H9 (cell line): ENCODE results near the gene MUC7. TPM values are rescaled to one million over a fixed set of nuclear protein-coding genes. Genes with fewer than 3 reads are reported as not detected.

ENCODE experiments used
- DNase-seq: peaks from one replicate; pipeline ENCODE4 v3.0.0-alpha.2; 2017
- H2AFZ ChIP-seq: one replicate; pipeline ENCODE4 v1.6.1; 2013; ENCODE audit warnings: mild to moderate bottlenecking, low read length, control low read depth, moderate library complexity
- H2AK5ac ChIP-seq: 2 replicates; pipeline ENCODE4 v1.6.1; 2013; ENCODE audit warnings: low read length, control low read depth, mixed read lengths; ENCODE audit not compliant: insufficient read length
- H2BK120ac ChIP-seq: one replicate; pipeline ENCODE4 v1.6.1; 2013; ENCODE audit warnings: low read depth, mild to moderate bottlenecking, low read length, control low read depth, inconsistent platforms; ENCODE audit not compliant: poor library complexity, severe bottlenecking
- H2BK12ac ChIP-seq: 2 replicates; pipeline ENCODE4 v1.6.1; 2013; ENCODE audit warnings: low read length, control low read depth, mixed read lengths, low read depth; ENCODE audit not compliant: insufficient read length
- H2BK15ac ChIP-seq: 2 replicates; pipeline ENCODE4 v1.6.1; 2013; ENCODE audit warnings: low read depth, low read length, control low read depth
- H2BK20ac ChIP-seq: one replicate; pipeline ENCODE4 v1.6.1; 2013; ENCODE audit warnings: low read depth, mild to moderate bottlenecking, low read length, control low read depth, inconsistent platforms; ENCODE audit not compliant: poor library complexity, severe bottlenecking
- H2BK5ac ChIP-seq: 2 replicates; pipeline ENCODE4 v1.6.1; 2013; ENCODE audit warnings: low read length, control low read depth, mixed read lengths; ENCODE audit not compliant: insufficient read length
- H3K14ac ChIP-seq: 2 replicates; pipeline ENCODE4 v1.6.1; 2013; ENCODE audit warnings: low read length, control low read depth; ENCODE audit not compliant: insufficient read depth
- H3K18ac ChIP-seq: 2 replicates; pipeline ENCODE4 v1.6.1; 2013; ENCODE audit warnings: low read depth, mild to moderate bottlenecking, mixed read lengths, low read length, control low read depth; ENCODE audit not compliant: insufficient read length
- H3K23ac ChIP-seq: 2 replicates; pipeline ENCODE4 v1.6.1; 2013; ENCODE audit warnings: low read length, control low read depth, mixed read lengths, low read depth; ENCODE audit not compliant: insufficient read length
- H3K23me2 ChIP-seq: 2 replicates; pipeline ENCODE4 v1.6.1; 2013; ENCODE audit warnings: low read depth, mild to moderate bottlenecking, mixed read lengths, low read length, control low read depth; ENCODE audit not compliant: insufficient read length, poor library complexity, severe bottlenecking
- H3K27ac ChIP-seq: 2 replicates; pipeline ENCODE4 v1.5.1; 2013; ENCODE audit warnings: low read length, control low read depth, mixed read lengths, low read depth; ENCODE audit not compliant: insufficient read length
- H3K27me3 ChIP-seq: 2 replicates; pipeline ENCODE4 v1.6.1; 2013; ENCODE audit warnings: low read length, control low read depth, inconsistent platforms; ENCODE audit not compliant: insufficient read depth
- H3K4ac ChIP-seq: 2 replicates; pipeline ENCODE4 v1.6.1; 2013; ENCODE audit warnings: low read depth, mild to moderate bottlenecking, control low read depth, inconsistent platforms, low read length, moderate library complexity
- H3K4me1 ChIP-seq: 2 replicates; pipeline ENCODE4 v1.6.1; 2013; ENCODE audit warnings: low read length, control low read depth, inconsistent platforms; ENCODE audit not compliant: insufficient read depth
- H3K4me2 ChIP-seq: 2 replicates; pipeline ENCODE4 v1.6.1; 2013; ENCODE audit warnings: low read length, control low read depth, mixed read lengths; ENCODE audit not compliant: insufficient read length, insufficient read depth
- H3K56ac ChIP-seq: 2 replicates; pipeline ENCODE4 v1.6.1; 2013; ENCODE audit warnings: low read depth, mild to moderate bottlenecking, mixed read lengths, low read length, control low read depth; ENCODE audit not compliant: insufficient read length
- H3K79me1 ChIP-seq: 2 replicates; pipeline ENCODE4 v1.6.1; 2013; ENCODE audit warnings: low read depth, mild to moderate bottlenecking, moderate library complexity, low read length, control low read depth, inconsistent platforms; ENCODE audit not compliant: insufficient read depth, poor library complexity, severe bottlenecking
- H3K79me2 ChIP-seq: 2 replicates; pipeline ENCODE4 v1.6.1; 2013; ENCODE audit warnings: low read length, control low read depth, inconsistent platforms; ENCODE audit not compliant: insufficient read depth
- H3K9ac ChIP-seq: 2 replicates; pipeline ENCODE4 v1.6.1; 2013; ENCODE audit warnings: low read length, control low read depth, mixed read lengths; ENCODE audit not compliant: insufficient read length; ENCODE audit errors: extremely low read depth
- H3K9me3 ChIP-seq: one replicate; pipeline ENCODE4 v1.6.1; 2013; ENCODE audit warnings: low read depth, low read length, inconsistent platforms; ENCODE audit not compliant: control insufficient read depth
- H3T11ph ChIP-seq: one replicate; pipeline ENCODE4 v1.6.1; 2013; ENCODE audit warnings: mild to moderate bottlenecking, low read length, control low read depth, inconsistent platforms
- H4K20me1 ChIP-seq: one replicate; pipeline ENCODE4 v1.6.1; 2013; ENCODE audit not compliant: control insufficient read depth, insufficient read length, insufficient read depth
- H4K5ac ChIP-seq: 2 replicates; pipeline ENCODE4 v1.6.1; 2013; ENCODE audit warnings: low read depth, mild to moderate bottlenecking, mixed read lengths, low read length, control low read depth; ENCODE audit not compliant: insufficient read length
- H4K8ac ChIP-seq: replicated peaks from 2 replicates; pipeline ENCODE4 v1.6.1; 2013; ENCODE audit warnings: low read length, control low read depth, mixed read lengths, low read depth; ENCODE audit not compliant: insufficient read length
- H4K91ac ChIP-seq: 2 replicates; pipeline ENCODE4 v1.6.1; 2013; ENCODE audit warnings: low read depth, mild to moderate bottlenecking, moderate library complexity, mixed read lengths, low read length, control low read depth; ENCODE audit not compliant: insufficient read length
- H3K27ac Mint-ChIP-seq, 3 experiments: 2 replicates in 2 of 3; 3 replicates in 1 of 3; pipeline ENCODE4 v1.8.0; 2020 to 2021; ENCODE audit warnings: mixed read lengths in 3 of 3, mild to moderate bottlenecking in 1 of 3, moderate library complexity in 1 of 3
- H3K27me3 Mint-ChIP-seq: 2 replicates; pipeline ENCODE4 v1.8.0; 2021; ENCODE audit warnings: low read depth, mild to moderate bottlenecking, moderate library complexity, mixed read lengths
- H3K36me3 Mint-ChIP-seq, 3 experiments: 2 replicates in 2 of 3; 3 replicates in 1 of 3; pipeline ENCODE4 v1.8.0; 2020 to 2021; ENCODE audit warnings: low read depth in 3 of 3, mixed read lengths in 3 of 3; ENCODE audit not compliant: insufficient read depth in 1 of 3
- H3K4me1 Mint-ChIP-seq, 2 experiments: 2 replicates each; pipeline ENCODE4 v1.8.0; 2020; ENCODE audit warnings: mixed read lengths in 2 of 2
- H3K4me3 Mint-ChIP-seq, 2 experiments: 2 replicates in 1 of 2; 3 replicates in 1 of 2; pipeline ENCODE4 v1.8.0; 2020 to 2021; ENCODE audit warnings: mild to moderate bottlenecking in 2 of 2, mixed read lengths in 2 of 2, moderate library complexity in 1 of 2
- H3K9me3 Mint-ChIP-seq, 2 experiments: 2 replicates in 1 of 2; 3 replicates in 1 of 2; pipeline ENCODE4 v1.8.0; 2020; ENCODE audit warnings: mild to moderate bottlenecking in 2 of 2, mixed read lengths in 2 of 2, moderate library complexity in 1 of 2
- whole genome bisulfite sequencing: extraction: QIAGEN DNeasy Blood & Tissue Kit; methylation state at CpG from one replicate; pipeline ENCODE4 v1.1.7; 2013; ENCODE audit warnings: missing lambda C conversion rate, low lambda C conversion rate, mixed read lengths; ENCODE audit not compliant: insufficient read length; ENCODE audit errors: extremely low coverage; 5-methylcytosine and 5-hydroxymethylcytosine counted together
- total RNA-seq: library from RNA; stranded (reverse); gene quantifications from 2 replicates; pipeline ENCODE4 v1.2.1, GENCODE V29; 2021
- TF ChIP-seq, protein P1 (sequence below): fragments of 200-600 bp; sonication (generic); conservative IDR thresholded peaks from 3 replicates; pipeline ENCODE4 v1.8.0; 2021; ENCODE audit warnings: antibody characterized with exemption, mild to moderate bottlenecking

Gene MUC7
- total RNA-seq, 1 experiment from 2014 or later, result not detected

DNA sequence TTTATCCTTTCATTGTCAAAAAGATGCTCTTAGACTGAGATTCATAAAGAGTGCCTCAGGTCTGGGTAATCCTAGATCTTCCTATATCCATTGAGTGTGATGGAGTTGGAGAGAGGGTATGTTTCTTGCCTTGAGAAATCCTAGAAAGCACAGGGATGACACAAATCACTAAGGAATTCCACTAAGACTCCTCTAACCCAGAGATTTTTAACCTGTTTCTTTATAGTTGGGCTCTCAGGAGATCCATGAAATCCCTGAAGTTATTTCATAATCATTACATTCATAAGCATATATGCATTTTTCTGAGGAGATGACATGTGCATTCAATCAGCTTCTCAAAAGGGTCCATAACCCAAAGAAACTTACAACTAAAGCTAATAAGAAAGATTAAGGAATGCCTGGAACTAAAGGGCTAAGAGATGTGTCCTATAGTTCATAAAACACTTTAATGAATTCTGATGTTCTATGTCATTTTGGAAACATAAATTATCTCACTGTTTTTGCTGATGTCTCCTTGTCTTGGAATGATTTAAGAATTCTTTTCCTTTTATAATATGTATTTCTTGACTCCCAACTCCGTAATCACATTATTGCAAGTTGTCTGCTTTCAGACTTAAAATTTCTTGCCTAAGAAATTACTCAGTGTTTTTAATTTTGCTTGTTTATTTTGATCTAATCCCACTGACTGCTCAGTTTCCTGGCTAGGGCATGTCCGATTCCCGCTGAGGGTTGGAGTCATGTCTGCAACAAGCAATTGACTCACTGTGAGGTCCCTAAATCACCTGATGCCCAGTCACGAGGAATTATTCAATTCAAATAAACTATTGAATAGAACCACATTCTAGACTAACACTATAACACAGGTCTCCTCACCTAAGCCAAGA, 43.6 kb downstream of the MUC7 start:
- no peak overlapping the region for H3K27ac Mint-ChIP-seq
- no peak overlapping the region for H2AK5ac ChIP-seq
- H3K27ac ChIP-seq, result no peak overlapping the region
- H3K9me3 ChIP-seq, result no peaks in the 10 kb centered on the region
- H2BK15ac ChIP-seq, result no peak overlapping the region
- no peaks in the 10 kb centered on the region; the same call in none of the 2 replicates for H3K27me3 Mint-ChIP-seq
- H2BK5ac ChIP-seq, result no peak overlapping the region
- H2AFZ ChIP-seq, result no peak overlapping the region
- H3K27me3 ChIP-seq, result no peaks in the 10 kb centered on the region
- no peaks in the 10 kb centered on the region for H3K9me3 Mint-ChIP-seq
- no peak overlapping the region for H3K4ac ChIP-seq
- H4K91ac ChIP-seq, result no peak overlapping the region
- no peaks in the 10 kb centered on the region for H3K79me1 ChIP-seq
- H3K23me2 ChIP-seq, result no peaks in the 10 kb centered on the region
- H2BK12ac ChIP-seq, result no peak overlapping the region
- no peak overlapping the region for H3K4me2 ChIP-seq
- H3K4me1 Mint-ChIP-seq, result no peaks in the 10 kb centered on the region
- H3K18ac ChIP-seq, result no peak overlapping the region
- H3K36me3 Mint-ChIP-seq, result no peaks in the 10 kb centered on the region
- no CpG with 5 or more reads among the region's 4 CpGs for WGBS
- H4K8ac ChIP-seq, result no peak overlapping the region
- H4K20me1 ChIP-seq, result no peaks in the 10 kb centered on the region
- H3K79me2 ChIP-seq, result no peaks in the 10 kb centered on the region
- no peak overlapping the region for H3K9ac ChIP-seq
- H3K4me3 Mint-ChIP-seq, result no peak overlapping the region
- DNase-seq, result no peak
- H3K56ac ChIP-seq, result no peak overlapping the region
- no peak overlapping the region for H3K23ac ChIP-seq
- no peaks in the 10 kb centered on the region for H3K4me1 ChIP-seq
- TF ChIP-seq, protein P1, sequence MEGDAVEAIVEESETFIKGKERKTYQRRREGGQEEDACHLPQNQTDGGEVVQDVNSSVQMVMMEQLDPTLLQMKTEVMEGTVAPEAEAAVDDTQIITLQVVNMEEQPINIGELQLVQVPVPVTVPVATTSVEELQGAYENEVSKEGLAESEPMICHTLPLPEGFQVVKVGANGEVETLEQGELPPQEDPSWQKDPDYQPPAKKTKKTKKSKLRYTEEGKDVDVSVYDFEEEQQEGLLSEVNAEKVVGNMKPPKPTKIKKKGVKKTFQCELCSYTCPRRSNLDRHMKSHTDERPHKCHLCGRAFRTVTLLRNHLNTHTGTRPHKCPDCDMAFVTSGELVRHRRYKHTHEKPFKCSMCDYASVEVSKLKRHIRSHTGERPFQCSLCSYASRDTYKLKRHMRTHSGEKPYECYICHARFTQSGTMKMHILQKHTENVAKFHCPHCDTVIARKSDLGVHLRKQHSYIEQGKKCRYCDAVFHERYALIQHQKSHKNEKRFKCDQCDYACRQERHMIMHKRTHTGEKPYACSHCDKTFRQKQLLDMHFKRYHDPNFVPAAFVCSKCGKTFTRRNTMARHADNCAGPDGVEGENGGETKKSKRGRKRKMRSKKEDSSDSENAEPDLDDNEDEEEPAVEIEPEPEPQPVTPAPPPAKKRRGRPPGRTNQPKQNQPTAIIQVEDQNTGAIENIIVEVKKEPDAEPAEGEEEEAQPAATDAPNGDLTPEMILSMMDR, result no peak
- no peak overlapping the region for H3T11ph ChIP-seq
- no peak overlapping the region for H3K14ac ChIP-seq
- no peak overlapping the region for H2BK120ac ChIP-seq
- no peak overlapping the region for H2BK20ac ChIP-seq
- H4K5ac ChIP-seq, result no peak overlapping the region
